Activated CD4-positive, alpha-beta T cell treated with anti-CD3 and anti-CD28 coated beads for 48 hours (primary cell): ENCODE measurements around the gene KDM2A.
"Not testable (repeated sequence)": the region's sequence is repeated elsewhere in the genome, so short reads cannot be mapped to it uniquely, and the experiment has no call there.

ENCODE experiments used
- DNase-seq: peaks from one replicate; pipeline ENCODE4 v3.0.0-alpha.2; 2020

KDM2A gene

DNA sequence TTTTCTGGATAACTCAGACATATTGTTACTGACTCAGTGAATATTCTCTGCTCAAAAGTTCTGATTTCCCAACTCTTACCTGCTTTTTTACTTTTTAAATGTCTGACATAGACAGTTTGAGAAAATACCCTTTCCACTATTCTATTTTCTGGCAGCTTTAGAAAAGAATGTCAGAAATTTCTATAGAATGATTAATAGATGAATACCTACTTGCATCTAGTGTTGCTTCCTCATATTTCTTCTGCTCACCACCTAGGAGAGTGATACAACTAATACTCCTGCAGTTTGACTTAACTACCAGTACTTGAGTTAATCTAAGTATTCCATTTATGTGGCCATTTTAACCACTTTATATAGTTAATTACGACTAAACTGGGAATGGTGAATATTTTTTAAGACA, 55.2 kb downstream of the KDM2A start:
- no peak for DNase-seq

DNA sequence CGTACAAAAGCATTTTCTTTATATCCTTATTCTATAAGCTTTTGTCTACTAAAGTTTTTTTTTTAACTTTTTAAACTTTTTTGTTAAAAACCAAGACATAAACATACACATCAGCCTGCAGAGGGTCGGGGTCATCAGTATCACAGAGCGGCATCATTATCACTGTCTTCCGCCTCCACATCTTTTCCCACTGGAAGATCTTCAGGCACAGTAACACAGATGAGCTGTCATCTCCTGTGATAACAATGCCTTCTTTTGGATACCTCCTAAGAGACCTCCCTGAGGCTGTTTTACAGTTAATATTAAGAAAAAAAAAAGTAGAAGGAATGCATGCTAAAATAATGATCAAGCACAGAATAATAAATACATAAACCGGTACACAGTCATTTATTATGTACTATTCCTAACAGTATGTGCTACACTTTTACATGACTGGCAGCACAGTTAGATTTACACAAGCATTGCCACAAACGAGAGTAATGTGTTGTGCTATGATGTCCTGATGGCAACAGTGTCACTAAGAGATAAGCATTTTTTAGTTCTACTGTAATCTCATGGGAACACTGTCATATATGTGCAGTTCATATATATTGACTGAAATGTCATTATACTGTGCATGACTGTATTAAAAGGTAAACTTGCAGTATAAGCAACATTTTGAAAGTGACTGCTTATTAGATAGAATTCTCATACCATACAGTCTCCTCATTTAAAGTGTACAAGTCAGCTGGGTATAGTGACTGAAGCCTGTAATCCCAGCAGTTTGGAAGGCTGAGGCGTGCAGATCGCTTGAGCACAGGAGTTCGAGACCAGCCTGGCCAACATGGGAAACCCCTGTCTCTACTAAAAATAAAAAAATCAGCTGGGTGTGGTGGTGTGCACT, 58.6 kb downstream of the KDM2A start:
- no peak for DNase-seq

DNA sequence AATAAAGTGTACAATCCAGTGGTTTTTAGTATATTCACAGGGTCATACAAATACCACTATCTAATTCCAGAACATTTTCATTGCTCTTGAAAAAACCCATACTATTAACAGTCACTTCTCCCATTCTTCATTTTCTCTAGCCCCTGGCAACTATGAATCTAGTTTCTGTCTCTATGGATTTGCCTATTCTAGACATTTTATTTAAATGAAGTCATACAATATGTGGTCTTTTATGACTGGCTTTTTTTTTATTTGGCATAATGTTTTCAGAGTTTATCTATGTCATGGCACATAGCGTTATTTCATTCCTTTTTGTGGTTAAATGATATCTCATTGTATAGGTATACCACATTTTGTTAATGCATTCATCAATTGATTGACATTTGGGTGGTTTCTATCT, 59.4 kb downstream of the KDM2A start:
- DNase-seq = no peak

DNA sequence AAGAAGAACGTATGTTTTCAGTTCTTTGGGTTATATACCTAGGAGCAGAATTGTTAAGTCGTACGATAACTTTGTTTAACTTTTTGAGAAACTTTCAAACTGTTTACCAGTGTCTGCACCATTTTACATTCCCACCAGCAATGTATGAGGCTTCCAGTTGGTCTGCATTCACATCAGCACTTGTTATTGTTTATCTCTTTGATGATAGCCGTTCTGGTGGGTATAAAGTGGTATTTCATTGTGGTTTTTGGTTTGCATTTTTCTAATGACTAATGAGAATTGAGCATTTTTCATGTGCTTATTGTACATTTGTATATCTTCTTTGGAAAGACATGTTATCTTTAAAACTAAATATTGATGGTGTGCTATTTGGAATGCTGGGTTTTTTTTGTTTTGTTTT, 59.8 kb downstream of the KDM2A start:
- DNase-seq = no peak

DNA sequence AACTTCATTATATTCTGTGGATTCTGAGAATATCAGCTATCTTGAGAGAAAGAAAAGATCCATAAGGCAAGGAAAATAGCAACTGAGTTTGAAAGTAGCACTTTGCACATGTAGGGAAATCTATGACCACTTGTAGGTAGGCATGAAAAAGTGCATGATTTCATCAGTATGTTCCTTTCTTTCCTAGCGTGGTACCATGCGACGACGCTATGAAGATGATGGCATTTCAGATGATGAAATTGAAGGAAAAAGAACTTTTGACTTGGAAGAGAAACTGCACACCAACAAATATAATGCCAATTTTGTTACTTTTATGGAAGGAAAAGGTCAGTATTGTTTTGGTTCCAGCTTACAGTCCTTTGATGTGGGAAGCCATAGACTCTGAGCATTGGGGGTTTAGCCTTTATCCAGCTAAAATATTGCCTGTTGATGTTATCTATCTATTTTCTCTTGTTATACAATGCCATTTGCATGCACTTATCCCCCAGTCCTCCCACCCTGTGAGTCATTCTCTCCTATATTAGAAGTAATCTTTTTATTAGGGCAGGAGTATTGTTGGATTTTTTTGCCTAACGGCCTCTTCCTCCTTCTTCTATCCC, 60.9 kb downstream of the KDM2A start:
- no peak for DNase-seq

DNA sequence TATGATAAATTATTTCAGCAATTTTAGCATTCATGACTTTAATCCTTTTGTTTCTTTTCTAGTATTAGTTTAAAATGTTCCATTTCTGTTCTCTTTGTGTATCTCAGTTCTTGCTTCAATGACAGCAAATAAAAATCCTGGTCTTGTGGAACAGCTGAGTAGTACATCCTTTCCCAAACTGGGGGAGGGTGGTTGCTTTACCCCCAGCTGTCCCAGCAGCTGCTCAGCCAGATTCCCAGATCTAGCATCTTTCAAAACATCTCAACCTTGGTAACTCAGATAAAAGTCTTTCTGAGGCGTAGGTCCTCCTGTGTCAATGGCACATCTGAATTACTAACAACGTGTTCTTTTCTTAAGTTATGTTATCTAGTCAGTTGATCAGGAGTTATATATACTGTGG, 75.0 kb downstream of the KDM2A start:
- DNase-seq = no peak

DNA sequence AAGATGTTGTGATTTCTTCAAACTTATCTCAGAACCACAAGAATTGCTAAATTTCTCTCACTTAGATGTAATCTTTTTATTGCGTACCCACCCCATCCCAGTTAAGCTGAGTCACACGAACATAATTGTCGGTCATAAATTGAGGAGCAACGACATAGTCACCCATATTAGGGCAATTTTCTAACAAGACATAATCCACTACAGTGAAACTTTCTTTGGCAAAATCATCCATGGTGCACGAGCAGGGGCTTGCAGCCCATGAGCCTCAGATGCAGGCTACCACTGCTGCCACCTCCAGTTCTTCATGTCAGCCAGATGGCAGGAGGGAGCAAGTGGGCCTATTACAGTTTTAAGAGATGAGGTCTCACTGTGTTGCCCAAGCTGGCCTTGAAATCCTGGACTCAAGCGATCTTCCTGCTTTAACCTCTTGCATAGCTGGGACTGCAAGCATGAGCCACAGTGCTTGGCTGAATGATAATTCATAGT, 77.0 kb downstream of the KDM2A start:
- DNase-seq = no peak

DNA sequence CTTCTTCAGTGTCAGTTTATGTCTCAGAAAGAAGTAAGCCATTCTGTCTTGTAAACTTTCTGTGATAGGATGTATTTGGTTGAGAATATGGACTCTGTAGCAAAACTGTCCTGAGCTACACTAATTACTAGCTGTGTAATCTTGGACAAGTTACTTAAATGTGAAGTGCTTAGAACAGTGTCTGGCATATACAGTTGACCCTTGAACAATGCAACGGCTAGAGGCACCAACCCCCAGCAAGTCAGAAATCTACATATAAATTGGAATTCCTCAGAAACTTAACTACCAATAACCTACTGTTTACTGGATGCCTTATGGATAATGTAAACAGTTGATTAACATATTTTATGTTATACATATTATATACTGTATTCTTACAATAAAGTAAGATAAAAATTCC, 78.5 kb downstream of the KDM2A start:
- no peak for DNase-seq

DNA sequence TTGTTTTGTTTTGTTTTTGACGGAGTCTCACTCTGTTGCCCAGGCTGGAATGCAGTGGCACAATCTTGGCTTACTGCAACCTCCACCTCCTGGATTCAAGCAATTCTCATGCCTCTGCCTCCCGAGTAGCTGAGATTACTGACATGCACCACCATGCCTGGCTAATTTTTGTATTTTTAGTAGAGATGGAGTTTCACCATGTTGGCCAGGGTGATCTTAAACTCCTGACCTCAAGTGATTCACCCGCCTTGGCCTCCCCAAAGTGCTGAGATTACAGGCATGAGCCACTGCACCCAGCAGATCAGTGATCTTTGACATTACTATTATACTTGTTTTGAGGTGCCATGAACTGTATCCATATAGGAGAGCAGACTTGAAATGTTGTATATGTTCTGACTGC, 79.7 kb downstream of the KDM2A start:
- not testable (repeated sequence) for DNase-seq

DNA sequence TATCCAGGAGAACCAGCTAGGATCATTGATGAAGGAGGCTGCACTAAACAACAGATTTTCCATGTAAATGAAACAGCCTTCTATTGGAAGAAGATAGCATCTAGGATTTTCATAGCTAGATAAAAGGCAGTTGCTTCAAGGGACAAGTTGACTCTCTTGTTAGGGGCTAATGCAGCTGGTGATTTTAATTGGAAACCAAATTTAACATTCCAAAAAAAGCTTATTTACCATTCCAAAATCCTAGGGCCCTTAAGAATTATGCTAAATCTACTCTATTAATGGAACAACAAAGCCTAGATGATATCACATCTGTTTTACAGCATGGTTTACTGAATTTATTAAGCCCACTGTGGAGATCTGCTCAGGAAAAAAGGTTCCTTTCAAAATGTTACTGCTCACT, 80.7 kb downstream of the KDM2A start:
- DNase-seq = no peak

DNA sequence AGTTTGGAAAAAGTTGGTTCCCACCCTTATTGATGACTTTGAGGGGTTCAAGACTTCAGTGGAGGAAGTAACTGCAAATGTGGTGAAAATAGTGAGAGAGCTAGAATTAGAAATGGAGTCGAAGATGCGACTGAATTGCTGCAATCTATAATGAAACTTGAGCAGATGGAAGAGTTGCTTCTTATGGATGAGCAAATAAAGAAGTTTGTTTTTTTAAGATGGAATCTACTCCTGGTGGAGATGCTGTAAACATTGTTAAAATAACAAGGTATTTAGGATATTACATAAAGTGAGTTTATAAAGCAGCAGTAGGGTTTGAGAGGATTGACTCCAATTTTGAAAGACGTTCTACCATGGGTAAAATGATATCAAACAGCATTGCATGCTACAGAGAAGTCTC, 83.0 kb downstream of the KDM2A start:
- no peak for DNase-seq

DNA sequence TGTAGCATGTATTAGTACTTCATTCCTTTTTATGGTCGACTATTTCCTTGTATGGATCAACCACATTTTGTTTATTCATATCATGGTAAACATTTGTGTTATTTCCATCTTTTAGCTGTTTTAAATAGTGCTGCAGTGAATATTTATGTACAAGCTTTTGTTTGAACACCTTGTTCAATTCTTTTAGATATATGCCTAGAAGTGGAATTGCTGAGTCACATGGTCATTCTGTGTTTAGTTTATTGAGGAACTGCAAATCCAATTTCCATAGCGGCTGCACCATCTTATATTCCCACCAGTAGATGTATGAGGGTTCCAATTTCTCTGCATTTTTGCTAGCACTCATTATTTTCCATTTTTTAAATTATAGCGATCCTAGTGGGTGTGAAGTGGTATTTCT, 85.8 kb downstream of the KDM2A start:
- DNase-seq = no peak

DNA sequence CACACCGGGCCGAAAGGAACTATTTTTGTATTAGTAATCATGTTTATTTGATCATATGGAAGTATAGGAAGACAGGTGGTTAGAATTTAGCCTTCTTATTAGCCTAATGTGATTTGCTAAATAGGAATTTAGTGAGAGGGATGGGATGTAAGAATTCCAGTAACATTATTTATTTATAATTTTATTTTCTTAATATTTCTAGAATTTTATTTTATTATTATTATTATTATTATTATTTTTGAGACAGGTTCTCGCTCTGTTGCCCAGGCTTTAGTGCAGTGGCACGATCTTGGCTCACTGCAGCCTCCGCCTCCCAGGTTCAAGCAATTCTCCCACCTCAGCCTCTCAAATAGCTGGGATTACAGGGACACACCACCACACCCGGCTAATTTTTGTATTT, 90.2 kb downstream of the KDM2A start:
- not testable (repeated sequence) for DNase-seq

DNA sequence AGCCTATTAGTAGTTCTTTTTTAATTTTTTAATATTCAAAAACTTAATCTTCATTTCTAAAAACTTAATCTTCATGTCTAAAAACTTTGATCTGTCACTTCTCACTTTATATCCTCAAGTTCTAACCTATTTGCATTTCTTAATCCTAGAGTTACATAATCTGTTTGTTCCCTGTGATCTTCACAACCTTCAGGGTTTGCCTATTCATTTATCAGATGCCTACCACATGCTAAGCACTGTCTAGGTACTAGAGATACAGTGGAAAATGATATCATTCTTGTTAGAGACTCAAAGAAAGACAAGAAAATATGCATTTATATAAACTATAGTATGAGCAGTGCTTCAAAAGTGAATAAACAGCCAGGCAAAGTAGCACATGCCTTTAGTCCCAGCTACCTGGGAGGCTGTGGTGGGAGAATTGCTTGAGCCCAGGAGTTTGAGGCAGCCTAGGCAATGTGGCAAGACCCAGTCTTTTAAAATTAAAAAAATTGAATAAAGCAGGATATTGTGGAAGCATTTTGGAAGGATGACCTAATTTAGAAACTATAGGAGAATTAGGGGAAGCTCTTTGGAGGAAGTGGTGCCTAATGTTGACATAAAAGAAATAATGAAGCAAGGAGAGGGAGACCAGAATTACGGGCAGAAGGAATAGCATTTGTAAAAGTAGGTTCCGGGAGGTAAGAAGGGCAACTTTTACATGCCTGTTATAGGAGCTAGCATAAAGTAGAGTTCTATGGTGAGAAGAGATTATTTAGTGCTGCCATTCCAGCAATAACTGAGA, 92.8 kb downstream of the KDM2A start:
- DNase-seq = no peak

DNA sequence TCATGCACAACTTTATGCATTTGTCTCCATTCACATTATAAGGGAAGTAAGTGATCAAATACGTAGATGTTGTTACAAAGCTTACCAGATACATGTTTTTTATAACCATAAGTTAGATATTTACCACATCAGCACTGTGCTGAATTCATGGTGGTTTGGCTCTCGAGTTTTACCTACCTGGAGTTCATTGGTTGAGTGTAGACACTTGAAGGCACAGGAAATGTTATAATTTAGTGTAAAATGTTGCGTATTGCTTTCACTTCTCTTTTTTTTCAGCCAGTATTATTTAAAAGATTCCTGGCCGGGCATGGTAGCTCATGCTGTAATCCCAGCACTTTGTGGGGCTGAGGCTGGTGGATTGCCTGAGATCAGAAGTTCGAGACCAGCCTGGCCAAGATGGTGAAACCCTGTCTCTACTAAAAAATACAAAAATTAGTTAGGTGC, 94.1 kb downstream of the KDM2A start:
- DNase-seq = no peak

DNA sequence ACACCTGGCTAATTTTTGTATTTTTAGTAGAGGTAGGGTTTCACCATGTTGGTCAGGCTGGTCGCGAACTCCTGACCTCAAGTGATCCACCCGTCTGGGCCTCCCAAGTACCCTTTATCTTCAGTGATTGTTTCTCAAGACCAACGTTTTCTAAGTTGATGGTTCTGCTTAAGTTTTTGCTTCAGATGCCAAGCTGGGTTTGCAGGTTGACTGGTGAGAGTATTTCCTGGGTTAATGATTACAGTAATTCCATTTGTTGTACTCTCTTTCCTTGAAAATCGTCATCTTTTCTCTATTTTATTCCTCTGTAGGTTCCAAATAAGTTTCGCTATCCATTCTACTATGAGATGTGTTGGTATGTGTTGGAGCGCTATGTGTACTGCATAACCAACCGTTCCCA, 108.7 kb downstream of the KDM2A start:
- DNase-seq = no peak

DNA sequence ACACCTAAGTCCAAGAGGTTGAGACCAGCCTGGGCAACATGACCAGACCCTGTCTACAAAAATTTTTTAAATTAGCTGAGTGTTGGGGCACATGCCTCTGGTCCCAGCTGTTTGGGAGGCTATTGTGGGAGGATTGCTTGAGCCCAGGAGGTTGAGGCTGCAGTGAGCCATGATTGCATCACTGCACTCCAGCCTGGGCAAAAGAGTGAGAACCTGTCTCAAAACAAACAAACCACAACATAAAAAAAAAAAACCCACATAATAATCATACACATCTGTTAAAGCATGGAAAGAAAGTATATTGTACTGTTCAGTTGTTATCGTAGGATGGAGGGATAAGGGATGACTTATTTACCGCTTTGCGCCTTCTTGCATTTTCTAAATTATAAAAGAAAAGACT, 111.3 kb downstream of the KDM2A start:
- no peak for DNase-seq

DNA sequence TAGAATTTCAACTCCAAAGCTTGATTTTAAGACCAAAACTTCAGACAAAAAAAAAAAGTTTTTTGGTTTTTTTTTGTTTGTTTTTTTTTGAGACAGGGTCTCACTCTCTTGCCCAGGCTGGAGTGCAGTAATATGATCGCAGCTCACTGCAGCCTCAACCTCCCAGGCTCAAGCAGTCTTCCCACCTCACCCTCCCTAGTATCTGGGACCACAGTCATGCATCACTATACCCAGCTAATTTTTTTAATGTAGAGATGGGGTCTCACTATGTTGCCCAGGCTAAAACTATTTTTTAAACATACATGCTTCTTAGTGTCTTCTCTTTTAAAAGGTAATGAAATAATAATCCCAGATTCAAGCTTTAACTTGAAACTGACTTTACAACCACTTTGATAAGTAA, 111.8 kb downstream of the KDM2A start:
- no peak for DNase-seq

DNA sequence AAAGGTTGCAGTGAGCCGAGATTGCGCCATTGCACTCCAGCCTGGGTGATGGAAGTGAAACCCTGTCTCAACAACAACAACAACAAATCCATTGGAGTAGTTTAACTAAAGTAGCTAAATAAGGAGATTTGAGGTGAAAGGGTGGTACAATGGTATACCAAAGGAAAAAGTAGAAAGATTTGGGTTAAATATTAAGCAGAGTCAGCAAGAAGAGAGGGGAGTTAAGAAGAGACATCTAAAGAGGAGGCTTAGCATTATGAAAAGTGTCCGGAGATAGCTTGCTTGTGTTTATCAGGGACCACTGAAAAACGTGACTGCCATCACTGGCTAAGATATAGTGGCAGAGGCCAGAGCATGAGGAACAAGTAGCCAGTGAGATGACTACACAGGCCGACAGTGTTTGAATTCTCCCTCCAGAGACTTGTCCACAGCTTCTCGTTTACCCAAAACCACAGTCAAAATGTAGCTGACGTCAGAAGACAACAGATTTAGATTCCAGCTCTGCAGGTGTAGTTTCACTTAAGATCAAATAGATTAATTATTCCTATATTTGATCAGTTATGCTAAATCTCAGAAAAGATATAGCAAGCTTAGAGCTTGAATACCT, 114.6 kb downstream of the KDM2A start:
- no peak for DNase-seq

DNA sequence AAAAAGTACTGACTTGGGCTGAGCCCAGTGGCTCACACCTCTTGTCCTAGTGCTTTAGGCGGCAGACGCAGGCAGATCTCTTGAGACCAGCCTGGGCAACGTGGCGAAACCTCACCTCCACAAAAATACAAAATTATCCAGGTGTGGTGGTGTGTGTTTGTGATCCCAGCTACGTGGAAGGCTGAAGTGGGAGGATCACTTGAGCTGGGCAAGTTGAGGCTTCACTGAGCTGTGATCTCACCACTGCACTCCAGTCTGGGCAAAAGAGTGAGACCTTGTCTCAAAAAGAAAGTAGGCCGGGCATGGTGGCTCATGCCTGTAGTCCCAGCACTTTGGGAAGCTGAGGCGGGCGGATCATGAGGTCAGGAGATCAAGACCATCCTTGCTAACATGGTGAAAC, 115.5 kb downstream of the KDM2A start:
- not testable (repeated sequence) for DNase-seq

DNA sequence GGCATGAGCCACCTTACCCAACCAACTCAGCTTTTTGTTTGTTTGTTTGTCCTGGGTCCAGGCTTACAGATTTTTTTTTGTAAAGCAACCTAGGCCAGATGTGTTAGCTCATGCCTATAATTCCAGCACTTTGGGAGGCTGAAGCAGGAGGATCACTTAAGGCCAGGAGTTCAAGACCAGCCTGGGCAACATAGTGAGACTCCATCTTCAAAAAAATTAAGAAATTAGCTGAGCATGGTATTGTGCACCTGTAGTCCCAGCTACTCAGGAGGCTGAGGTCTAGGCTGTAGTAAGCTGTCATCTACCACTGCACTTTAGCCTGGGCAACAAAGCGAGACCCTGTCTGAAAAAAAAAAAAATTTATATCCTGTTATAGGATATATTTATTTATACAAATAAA, 118.5 kb downstream of the KDM2A start:
- DNase-seq = no peak

DNA sequence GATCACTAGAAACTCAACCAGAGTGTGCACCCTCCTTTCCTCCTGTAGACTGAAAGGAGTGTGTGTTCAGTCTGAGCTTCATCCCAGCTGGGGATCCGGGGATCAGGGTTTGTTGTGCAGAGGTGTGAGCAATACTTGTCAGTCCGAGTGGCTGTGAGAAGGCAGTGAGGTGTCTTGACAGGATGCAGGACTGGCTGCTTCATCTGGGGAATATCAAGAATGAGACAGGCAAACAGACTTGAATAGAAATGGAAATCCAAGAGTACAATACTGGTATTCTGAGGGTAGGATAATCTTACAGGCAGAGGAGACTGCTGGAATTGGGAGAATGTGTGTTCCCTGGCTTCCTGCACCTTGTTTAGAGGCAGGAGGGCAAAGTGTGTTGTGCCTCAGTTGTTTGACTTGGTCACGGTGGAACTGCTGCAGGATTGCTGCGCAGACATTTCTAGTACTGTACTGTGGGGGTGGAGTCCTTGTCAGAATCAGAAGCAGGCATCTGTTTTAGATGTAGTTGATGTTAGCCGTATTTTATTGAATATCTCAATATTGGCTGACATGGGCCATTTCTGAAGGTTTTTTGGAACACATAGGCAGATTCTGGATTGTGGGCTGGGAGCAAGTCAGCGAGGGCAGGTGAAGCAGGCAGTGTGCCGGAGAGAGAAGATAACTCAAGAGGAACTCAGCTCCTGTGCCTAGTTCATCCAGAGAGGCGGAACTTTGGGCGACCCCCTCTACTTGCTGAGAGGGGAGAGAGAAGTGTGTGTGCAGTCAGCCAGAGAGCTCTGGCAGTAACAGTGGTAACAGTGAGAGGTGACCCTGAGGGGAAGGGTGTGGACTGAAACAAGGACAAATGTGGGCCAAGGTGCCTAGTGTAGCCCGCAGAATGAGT, 120.1 kb downstream of the KDM2A start:
- DNase-seq = no peak
